ENCODE data around the gene ZNF300.
"Not testable (repeated sequence)": the region's sequence is repeated elsewhere in the genome, so short reads cannot be mapped to it uniquely, and the experiment has no call there.

Gene ZNF300

DNA sequence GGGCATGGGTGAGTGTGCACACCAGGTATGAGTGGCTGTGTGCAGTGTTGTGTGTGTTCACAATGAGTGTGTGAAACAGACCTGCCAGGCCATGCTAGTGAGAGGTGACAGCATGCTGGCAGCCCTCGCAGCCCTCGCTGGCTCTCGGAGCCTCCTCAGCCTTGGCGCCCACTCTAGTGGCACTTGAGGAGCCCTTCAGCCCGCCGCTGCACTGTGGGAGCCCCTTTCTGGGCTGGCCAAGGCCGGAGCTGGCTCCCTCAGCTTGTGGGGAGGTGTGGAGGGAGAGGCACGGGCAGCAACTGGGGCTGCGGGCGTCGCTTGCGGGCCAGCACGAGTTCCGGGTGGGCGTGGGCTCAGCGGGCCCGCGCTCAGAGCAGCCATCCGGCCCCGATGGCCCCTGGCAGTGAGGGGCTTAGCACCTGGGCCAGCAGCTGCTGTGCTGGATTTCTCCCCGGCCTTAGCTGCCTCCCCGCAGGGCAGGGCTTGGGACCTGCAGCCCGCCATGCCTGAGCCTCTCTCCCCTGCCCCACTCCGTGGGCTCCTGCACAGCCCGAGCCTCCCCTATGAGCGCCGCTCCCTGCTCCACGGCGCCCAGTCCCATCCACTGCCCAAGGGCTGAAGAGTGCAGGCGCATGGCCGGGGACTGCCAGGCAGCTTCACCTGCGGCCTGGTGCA lies 59.5 kb downstream of the ZNF300 start:
- DNase-seq (ENCODE audit: low read depth), result not testable (repeated sequence)

Measured in activated gamma-delta T cell treated with anti-CD3 and anti-CD28 coated beads, Interleukin-2, amount 50 U/mL, for 16 hours (primary cell).